IPS DF 19.7 (cell line): ENCODE measurements around the gene ZNF385D.
A peak's percentile ranks its signal among the peaks of the same experiment; 100 is the strongest.

Experiments used
- DNase-seq: peaks from one replicate; pipeline ENCODE4 v3.0.0-alpha.2; 2013; ENCODE audit warnings: low read depth, low spot score

The ZNF385D gene

GRCh38 chr3:21750831-21751391, at the start of gene ZNF385D:
ZNF385D (minus strand) TSS chr3:21751210; CDS start chr3:21750916, 294 bp downstream.
- peak; percentile 78 for DNase-seq

GRCh38 chr3:21798356-21799088, 47.5 kb upstream of the ZNF385D start:
- DNase-seq = no peak

- no peak for DNase-seq
Observed at GRCh38 chr3:21795921-21796320, 44.9 kb upstream of the ZNF385D start.

- DNase-seq = no peak
Observed at GRCh38 chr3:21795152-21795837, 44.3 kb upstream of the ZNF385D start.

- DNase-seq = no peak
Observed at GRCh38 chr3:21794291-21794690, 43.3 kb upstream of the ZNF385D start.

GRCh38 chr3:21792176-21792575, 41.2 kb upstream of the ZNF385D start:
- no peak for DNase-seq

- no peak for DNase-seq
Observed at GRCh38 chr3:21791356-21791755, 40.3 kb upstream of the ZNF385D start.

- no peak for DNase-seq
Observed at GRCh38 chr3:21790466-21790865, 39.5 kb upstream of the ZNF385D start.

GRCh38 chr3:21789730-21790129, 38.7 kb upstream of the ZNF385D start:
- DNase-seq = no peak

GRCh38 chr3:21786438-21786797, 35.4 kb upstream of the ZNF385D start:
- no peak for DNase-seq

- DNase-seq = no peak
Observed at GRCh38 chr3:21785765-21786437, 34.9 kb upstream of the ZNF385D start.

- DNase-seq = no peak
Observed at GRCh38 chr3:21783839-21784238, 32.8 kb upstream of the ZNF385D start.

- no peak for DNase-seq
Observed at GRCh38 chr3:21781355-21781754, 30.3 kb upstream of the ZNF385D start.

GRCh38 chr3:21779909-21780308, 28.9 kb upstream of the ZNF385D start:
- no peak for DNase-seq

- DNase-seq = no peak
Observed at GRCh38 chr3:21778715-21779114, 27.7 kb upstream of the ZNF385D start.

- no peak for DNase-seq
Observed at GRCh38 chr3:21777821-21778220, 26.8 kb upstream of the ZNF385D start.

GRCh38 chr3:21766002-21766401, 15.0 kb upstream of the ZNF385D start:
- DNase-seq = no peak

- DNase-seq = no peak
Observed at GRCh38 chr3:21755896-21756295, 4.9 kb upstream of the ZNF385D start.

GRCh38 chr3:21754839-21755238, 3.8 kb upstream of the ZNF385D start:
- no peak for DNase-seq

- DNase-seq = peak; percentile 17
Observed at GRCh38 chr3:21752749-21753347, 1.8 kb upstream of the ZNF385D start.

- DNase-seq = no peak
Observed at GRCh38 chr3:21751886-21752285, 876 bp upstream of the ZNF385D start.

GRCh38 chr3:21750080-21750696, 822 bp downstream of the ZNF385D start:
- no peak for DNase-seq
